SU-DHL-6 (cell line): Measurements from ENCODE around the gene MAN2A2.

ENCODE experiments used
- H2AFZ ChIP-seq: fragments of 200-600 bp; sonication (generic); 2 replicates; pipeline ENCODE4 v1.6.1; 2014; ENCODE audit warnings: low read depth, mild to moderate bottlenecking, moderate library complexity, mixed read lengths, antibody characterized with exemption, low read length; ENCODE audit not compliant: severe bottlenecking
- H3F3A ChIP-seq: fragments of 200-600 bp; shearing (Covaris generic); 2 replicates; pipeline ENCODE4 v1.6.0; 2016; ENCODE audit warnings: antibody characterized with exemption, mild to moderate bottlenecking; ENCODE audit not compliant: insufficient read depth
- H3K27ac ChIP-seq: fragments of 200-600 bp; sonication (generic); 2 replicates; pipeline ENCODE4 v1.5.1; 2016; ENCODE audit warnings: low read depth, mild to moderate bottlenecking, low read length, moderate library complexity, mixed read lengths
- H3K27me3 ChIP-seq: fragments of 200-600 bp; sonication (generic), shearing (Covaris generic); 2 replicates; pipeline ENCODE4 v1.6.0; 2014; ENCODE audit warnings: mild to moderate bottlenecking, low read length
- H3K36me3 ChIP-seq: fragments of 200-600 bp; sonication (generic); 2 replicates; pipeline ENCODE4 v1.6.1; 2014; ENCODE audit warnings: mild to moderate bottlenecking, low read length, mixed read lengths
- H3K4me2 ChIP-seq: fragments of 300-600, 200-600 bp; shearing (Covaris generic), sonication (generic); 2 replicates; pipeline ENCODE4 v1.6.0; 2014; ENCODE audit warnings: low read length, low read depth, mild to moderate bottlenecking; ENCODE audit not compliant: poor library complexity, severe bottlenecking
- H3K4me3 ChIP-seq: fragments of 200-600 bp; sonication (generic); 2 replicates; pipeline ENCODE4 v1.5.1; 2014; ENCODE audit warnings: antibody characterized with exemption, low read length, mild to moderate bottlenecking, mixed read lengths; ENCODE audit not compliant: insufficient read depth, poor library complexity, severe bottlenecking
- H3K79me2 ChIP-seq: fragments of 200-600 bp; sonication (generic); 2 replicates; pipeline ENCODE4 v1.6.1; 2014; ENCODE audit warnings: mild to moderate bottlenecking, low read length, moderate library complexity; ENCODE audit not compliant: insufficient read depth
- H3K9ac ChIP-seq: fragments of 200-600 bp; sonication (generic); 2 replicates; pipeline ENCODE4 v1.7.0; 2014; ENCODE audit warnings: mild to moderate bottlenecking, low read length
- H3K9me2 ChIP-seq: fragments of 200-600 bp; sonication (generic); replicated peaks from 2 replicates; pipeline ENCODE4 v1.6.1; 2014; ENCODE audit warnings: low read length; ENCODE audit not compliant: insufficient read depth
- H3K9me3 ChIP-seq: fragments of 200-600 bp; sonication (generic); 2 replicates; pipeline ENCODE4 v1.6.1; 2014; ENCODE audit warnings: low read length, mixed read lengths; ENCODE audit not compliant: insufficient read depth
- H4K20me1 ChIP-seq: fragments of 200-600 bp; sonication (generic); 2 replicates; pipeline ENCODE4 v1.6.1; 2014; ENCODE audit warnings: low read depth, mild to moderate bottlenecking, antibody characterized with exemption, low read length, moderate library complexity, mixed read lengths
- EZH2phosphoT487 ChIP-seq: fragments of 200-600 bp; sonication (generic), shearing (Covaris generic); conservative IDR thresholded peaks from 2 replicates; pipeline ENCODE4 v1.6.1; 2018; ENCODE audit warnings: mild to moderate bottlenecking, antibody characterized with exemption, low read length, moderate library complexity, mixed read lengths
- TF ChIP-seq, protein P1 (sequence below): fragments of 200-600 bp; sonication (generic); IDR thresholded peaks from one replicate; pipeline ENCODE4 v1.5.1; 2017; ENCODE audit warnings: antibody characterized with exemption, mild to moderate bottlenecking, low read length, moderate library complexity; ENCODE audit not compliant: insufficient read depth, poor library complexity, severe bottlenecking

The MAN2A2 gene

DNA sequence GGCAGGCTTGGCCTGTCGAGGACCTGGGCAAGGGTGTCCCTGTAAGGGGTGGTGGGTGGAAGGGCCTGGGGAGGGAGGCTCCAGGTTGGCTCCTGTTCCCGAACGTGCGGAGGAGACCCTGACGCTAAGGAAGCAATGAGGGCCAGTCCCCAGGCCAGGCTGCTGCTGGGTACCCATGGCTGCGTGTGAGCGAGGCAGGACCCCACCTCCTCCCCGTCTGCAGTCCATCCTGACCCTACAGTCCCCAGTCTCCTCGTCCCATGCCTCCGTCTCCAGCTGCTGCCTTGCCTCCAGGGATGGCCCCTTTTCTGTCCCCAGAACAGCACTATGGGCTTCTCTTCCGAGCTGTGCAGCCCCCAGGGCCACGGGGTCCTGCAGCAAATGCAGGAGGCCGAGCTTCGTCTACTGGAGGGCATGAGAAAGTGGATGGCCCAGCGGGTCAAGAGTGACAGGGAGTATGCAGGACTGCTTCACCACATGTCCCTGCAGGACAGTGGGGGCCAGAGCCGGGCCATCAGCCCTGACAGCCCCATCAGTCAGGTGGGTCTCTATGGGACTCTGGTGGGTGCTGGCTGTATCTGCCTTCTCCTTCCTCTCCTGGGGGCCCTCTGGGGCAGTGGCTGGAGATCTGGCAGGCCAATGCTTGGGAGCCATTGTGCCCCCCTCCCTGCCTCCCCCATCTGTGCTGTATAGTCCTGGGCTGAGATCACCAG, 18.2 kb upstream of the MAN2A2 start:
- TF ChIP-seq EZH2phosphoT487: no peak
- TF ChIP-seq, protein P1, sequence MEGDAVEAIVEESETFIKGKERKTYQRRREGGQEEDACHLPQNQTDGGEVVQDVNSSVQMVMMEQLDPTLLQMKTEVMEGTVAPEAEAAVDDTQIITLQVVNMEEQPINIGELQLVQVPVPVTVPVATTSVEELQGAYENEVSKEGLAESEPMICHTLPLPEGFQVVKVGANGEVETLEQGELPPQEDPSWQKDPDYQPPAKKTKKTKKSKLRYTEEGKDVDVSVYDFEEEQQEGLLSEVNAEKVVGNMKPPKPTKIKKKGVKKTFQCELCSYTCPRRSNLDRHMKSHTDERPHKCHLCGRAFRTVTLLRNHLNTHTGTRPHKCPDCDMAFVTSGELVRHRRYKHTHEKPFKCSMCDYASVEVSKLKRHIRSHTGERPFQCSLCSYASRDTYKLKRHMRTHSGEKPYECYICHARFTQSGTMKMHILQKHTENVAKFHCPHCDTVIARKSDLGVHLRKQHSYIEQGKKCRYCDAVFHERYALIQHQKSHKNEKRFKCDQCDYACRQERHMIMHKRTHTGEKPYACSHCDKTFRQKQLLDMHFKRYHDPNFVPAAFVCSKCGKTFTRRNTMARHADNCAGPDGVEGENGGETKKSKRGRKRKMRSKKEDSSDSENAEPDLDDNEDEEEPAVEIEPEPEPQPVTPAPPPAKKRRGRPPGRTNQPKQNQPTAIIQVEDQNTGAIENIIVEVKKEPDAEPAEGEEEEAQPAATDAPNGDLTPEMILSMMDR: no peak
- H3K27me3 ChIP-seq: no peaks in the 10 kb centered on the region
- no peaks in the 10 kb centered on the region for H3K79me2 ChIP-seq
- no peaks in the 10 kb centered on the region for H3F3A ChIP-seq
- H3K36me3 ChIP-seq: no peaks in the 10 kb centered on the region
- no peak overlapping the region for H2AFZ ChIP-seq
- H3K4me3 ChIP-seq: no peak overlapping the region
- no peaks in the 10 kb centered on the region for H3K9me2 ChIP-seq
- H3K9me3 ChIP-seq: no peaks in the 10 kb centered on the region
- no peak overlapping the region for H3K9ac ChIP-seq
- no peak overlapping the region for H3K27ac ChIP-seq
- H4K20me1 ChIP-seq: no peaks in the 10 kb centered on the region
- no peak overlapping the region for H3K4me2 ChIP-seq

DNA sequence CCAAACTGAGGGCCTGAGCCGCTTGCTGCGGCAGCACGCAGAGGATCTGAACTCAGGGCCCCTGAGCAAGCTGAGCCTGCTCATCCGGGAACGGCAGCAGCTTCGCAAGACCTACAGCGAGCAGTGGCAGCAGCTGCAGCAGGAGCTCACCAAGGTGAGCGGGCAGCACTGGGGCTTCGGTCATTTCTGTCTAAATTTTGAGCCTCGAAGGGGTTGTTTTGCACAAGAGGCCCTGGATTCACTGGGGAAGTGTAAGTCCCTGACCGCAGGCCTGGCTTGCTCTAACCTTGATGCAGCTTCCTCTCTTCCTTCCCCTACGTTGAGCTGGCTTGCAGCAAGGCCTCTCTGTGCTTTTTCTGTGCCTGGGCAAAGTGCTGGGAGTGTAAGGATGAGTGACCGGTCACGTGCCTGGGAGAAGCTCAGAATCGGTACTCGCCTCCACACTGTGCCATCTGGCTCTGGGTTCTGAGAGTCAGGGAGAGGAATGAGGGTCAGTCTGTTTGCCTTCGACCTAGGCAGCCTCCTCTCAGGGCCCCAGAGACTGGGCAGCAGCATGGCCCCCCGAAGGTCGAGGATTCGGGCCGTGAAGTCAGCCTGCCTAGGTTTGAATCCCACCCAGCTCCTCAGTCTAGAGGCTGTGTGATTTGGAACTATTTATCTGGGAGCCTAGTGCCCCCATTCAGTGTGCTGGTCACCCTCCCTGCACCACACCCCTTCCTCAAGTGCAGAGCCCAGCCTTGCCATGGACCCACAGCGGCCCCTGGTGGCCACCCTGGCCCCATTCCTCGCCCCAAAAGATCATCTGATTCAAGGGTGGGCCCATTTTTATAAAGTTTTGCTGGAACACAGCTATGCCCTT, 17.4 kb upstream of the MAN2A2 start:
- Histone ChIP-seq H3K79me2 (no peaks in the 10 kb centered on the region), H3K4me3 (no peak overlapping the region), H2AFZ (no peak overlapping the region), H3K9me2 (no peaks in the 10 kb centered on the region), H4K20me1 (no peaks in the 10 kb centered on the region), H3F3A (no peaks in the 10 kb centered on the region), H3K36me3 (no peaks in the 10 kb centered on the region), H3K27ac (no peak overlapping the region), H3K9me3 (no peaks in the 10 kb centered on the region), H3K4me2 (no peak overlapping the region), H3K9ac (no peak overlapping the region), H3K27me3 (no peaks in the 10 kb centered on the region)
- TF ChIP-seq EZH2phosphoT487: no peak
- TF ChIP-seq, protein P1: peak; percentile 94

DNA sequence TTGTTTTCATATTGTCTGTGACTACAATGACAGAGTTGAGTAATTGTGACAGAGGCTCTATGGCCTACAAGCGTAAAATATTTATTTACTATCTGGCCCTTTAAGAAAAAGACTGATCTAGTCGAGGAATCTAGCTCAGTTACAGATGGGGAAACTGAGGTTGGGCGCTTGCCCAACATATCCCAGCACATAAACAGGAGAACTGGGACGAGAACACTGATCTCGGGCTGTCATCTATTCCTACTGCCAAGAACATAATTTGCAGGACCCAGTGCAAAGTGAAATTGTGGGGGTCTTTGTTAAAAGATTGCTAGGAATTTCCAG, 16.8 kb upstream of the MAN2A2 start:
- H4K20me1 ChIP-seq: no peaks in the 10 kb centered on the region
- H2AFZ ChIP-seq: no peak overlapping the region
- H3K9me3 ChIP-seq: no peaks in the 10 kb centered on the region
- H3K79me2 ChIP-seq: no peaks in the 10 kb centered on the region
- H3K36me3 ChIP-seq: no peaks in the 10 kb centered on the region
- no peak overlapping the region for H3K27ac ChIP-seq
- H3F3A ChIP-seq: no peaks in the 10 kb centered on the region
- H3K27me3 ChIP-seq: no peaks in the 10 kb centered on the region
- H3K4me2 ChIP-seq: no peak overlapping the region
- no peaks in the 10 kb centered on the region for H3K9me2 ChIP-seq
- H3K4me3 ChIP-seq: no peak overlapping the region
- TF ChIP-seq, protein P1: no peak
- no peak for TF ChIP-seq EZH2phosphoT487
- H3K9ac ChIP-seq: no peak overlapping the region
